ENCODE results near the gene MCCD1.
"Not testable (repeated sequence)": the region's sequence is repeated elsewhere in the genome, so short reads cannot be mapped to it uniquely, and the experiment has no call there.

Gene MCCD1, protein sequence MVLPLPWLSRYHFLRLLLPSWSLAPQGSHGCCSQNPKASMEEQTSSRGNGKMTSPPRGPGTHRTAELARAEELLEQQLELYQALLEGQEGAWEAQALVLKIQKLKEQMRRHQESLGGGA
- 0 reads per million in 2 donors for total RNA-seq

DNA sequence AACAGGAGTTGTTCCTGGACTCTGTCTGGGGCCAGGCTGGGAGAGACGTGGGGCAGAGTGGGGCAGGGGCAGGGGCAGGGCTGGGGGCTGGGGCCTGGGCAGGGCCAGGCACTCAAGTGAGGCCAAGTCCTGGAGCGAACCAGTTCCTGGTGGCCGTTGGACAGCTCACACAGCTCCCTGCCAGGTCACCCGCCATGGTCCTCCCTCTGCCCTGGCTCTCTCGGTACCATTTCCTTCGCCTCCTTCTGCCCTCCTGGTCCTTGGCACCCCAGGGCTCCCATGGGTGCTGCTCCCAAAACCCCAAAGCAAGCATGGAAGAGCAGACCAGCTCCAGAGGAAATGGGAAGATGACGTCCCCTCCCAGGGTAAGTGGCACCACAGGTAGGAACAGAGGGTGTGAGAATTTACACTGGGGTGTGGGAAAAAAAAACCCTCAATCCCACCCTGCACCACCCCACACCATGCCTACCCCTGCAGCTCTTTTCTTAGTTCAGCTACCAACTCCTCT lies at the start of gene MCCD1:
Gene MCCD1 (plus strand): TSS at position 142 of the 508 bp plus-strand sequence. CDS start 53 bp downstream, at position 195.
- no peak for DNase-seq

DNA sequence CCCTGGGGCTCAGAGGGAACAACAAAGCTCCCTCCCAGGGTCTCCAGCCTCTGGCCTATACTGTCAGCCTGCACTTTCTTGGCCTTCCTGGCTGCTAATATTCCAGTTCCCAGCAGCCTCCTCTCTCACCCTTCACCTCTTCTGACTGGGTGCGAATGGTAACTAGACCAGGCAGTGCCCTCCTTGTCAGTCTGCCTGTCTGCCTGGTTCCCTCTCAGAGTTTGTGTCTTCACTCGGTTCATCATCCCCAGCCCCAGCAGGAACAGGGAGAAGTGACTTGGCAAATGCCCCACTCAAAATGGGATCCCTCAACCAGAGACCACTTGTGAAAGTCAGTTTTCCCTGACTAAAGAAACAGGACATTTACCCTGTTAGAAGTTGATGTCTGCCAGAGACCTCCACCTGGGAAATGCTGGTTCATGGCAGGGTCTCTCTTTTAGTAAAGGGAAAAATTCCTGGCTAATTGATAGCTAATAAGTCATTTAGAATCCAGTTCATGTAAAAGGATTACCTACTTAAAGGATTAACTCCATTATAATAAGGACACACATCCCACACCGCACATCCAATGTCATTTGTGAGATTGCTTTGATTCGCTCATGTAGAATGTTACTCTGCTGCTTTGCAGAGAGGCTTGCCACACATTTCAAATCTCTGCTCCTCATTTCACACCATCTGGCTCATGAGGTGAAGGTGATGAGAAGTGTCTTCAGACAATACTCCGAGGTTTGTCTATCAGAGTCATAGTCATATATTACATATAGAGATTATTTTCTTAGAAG lies 49.4 kb upstream of the MCCD1 start:
- no peak for DNase-seq

DNA sequence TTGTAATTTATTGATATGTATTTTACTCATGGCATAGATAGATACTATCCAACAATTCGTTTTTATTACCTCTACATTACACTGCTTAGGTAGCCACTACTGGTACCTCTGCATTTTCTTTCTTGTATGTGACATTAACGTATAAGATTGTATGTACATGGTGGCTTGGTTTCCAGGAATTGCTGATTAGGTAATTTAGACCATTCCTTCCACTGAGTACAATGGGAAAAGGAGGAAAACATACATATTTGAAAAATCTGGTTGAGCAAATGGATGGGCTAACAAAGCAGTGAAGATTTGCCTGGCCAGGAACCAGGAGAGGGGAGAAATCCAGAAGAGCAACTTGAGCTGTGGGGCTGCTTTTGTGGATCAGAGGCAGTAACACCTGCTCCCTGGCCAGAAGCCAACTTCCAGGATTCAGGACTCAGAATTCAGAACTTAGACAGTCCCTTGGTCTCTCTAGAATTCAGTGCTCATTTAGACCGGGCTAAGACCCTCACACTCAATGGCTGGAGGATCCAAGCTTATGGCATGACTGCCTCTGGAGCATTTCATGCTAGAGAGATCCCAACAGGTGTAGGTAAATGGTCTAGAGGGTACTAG lies 48.7 kb upstream of the MCCD1 start:
- DNase-seq, result no peak

DNA sequence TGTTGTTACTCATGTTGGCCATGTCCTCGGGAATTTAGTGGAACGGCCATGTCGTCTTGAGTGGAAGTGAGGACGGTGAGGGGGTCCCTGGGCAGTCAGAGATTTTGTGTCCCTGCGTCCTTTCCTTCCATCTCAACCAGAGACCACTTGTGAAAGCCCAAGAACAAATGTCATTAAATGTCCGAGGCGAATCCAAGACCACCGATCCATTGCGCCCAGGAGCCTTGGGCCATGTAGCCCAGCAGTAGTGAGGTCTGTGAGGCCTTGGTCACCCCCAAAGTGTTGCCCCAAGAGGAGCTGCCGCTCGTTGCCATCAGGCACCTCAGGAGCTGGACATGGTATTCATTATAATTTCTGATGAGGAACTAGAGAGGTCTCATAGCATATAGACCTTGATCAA lies 48.2 kb upstream of the MCCD1 start:
- DNase-seq, result no peak

DNA sequence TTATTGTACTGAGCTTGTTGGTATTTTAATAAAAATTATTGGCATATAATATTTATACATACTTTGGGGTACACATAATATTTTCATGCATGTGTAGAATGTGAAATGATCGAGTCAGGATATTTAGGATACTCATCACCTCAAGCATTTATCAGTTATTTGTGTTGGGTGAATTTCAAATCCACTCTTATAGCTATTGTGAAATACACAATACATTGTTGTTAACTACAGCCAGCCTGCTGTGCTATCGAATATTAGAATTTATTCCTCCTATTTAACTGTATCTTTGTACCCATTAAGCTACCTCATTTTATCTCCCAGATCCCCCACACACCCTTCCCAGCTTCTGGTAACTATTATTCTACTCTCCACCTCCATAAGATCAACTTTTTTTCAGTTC lies 45.4 kb upstream of the MCCD1 start:
- no peak for DNase-seq

DNA sequence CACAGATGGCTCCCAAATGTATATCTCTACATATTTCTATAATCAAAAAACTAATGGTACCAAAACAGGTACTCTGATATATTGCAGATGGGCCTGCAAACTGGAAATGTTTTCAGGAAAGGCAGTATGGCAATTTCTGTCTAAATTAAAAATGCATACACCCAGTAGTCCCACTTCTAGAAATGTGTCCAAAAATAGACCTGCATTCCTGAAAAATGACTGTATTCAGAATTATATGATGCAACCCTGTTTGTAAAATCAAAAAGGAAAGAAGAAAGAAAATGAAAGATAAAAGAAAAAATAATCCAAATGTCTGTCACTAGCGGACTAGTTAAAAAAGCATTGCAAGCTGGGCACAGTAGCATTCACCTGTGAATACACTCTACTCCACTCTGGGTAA lies 43.7 kb upstream of the MCCD1 start:
- no peak for DNase-seq

DNA sequence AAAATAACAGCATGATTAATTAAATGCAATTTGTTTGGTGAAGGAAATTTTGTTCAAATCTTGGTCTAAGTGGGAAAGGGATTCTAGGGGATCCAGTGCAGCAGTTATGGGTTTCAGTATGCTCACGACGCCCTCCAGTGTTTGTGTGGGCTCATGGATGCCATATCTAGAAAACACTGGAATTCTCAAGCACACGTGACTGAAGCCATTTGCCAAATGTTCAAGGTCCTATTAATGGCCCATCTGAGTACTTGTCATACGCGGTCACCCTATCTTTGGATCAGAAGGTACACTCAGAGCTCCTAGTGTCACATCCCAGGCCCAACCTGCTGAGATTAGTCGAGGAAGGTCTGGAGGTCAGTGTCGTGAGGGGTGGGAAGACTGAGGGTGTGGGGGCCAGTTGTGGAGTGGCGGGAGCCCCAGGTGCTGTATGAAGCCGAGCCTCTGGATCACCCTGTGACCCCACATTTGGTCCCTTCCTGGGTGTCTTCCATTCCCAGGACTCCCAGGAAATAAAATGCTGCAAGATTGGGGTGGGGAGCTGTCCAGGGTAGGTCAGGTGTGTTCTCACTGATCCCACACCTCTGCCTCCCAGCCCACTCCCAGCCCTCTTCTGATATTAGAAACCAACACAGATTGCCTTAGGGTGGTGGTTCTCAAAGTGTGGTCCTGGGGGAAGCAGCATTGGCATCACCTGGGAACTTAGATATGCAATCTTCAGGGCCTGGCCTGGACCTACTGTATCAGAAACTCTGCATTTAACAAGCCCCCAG lies 42.5 kb upstream of the MCCD1 start:
- not testable (repeated sequence) for DNase-seq

DNA sequence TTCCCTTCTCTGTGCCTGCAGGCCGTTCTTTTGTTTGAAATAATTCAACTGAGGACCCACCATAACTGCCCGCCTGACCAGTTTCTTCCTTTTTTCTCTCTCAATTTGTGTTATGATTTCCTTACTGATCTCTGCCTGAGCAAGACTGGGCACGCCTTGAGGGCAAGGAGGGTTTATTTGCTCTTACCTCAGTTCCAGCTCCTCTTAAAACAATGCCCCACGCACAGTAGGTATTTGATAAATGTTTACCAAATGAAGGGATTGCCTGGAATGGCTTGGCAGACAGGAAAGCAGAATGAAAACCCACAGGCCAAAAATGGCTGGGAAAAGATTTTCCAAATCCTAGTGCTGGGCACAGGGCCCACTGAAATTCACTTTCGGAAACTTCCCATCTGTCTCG lies 41.1 kb upstream of the MCCD1 start:
- DNase-seq, result not testable (repeated sequence)

DNA sequence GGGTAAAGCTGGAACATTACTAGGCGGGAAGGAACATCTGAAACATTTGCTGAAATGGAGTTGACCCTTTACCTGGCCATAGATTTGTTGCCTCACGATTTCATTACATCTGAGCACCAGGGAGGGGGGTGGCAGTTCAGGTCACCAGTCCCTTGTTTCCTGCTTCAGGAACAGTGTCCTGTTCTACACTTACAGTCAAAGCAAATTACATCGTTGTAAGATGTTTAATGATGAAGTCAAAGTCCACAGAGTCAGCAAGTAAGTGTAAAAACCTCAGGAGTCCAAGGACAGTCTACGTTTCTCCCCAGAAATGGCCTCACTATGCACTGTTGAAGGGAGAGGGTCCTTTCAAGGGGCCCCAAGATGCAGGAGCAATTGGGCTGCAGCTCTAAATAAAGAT lies 39.7 kb upstream of the MCCD1 start:
- DNase-seq, result no peak

DNA sequence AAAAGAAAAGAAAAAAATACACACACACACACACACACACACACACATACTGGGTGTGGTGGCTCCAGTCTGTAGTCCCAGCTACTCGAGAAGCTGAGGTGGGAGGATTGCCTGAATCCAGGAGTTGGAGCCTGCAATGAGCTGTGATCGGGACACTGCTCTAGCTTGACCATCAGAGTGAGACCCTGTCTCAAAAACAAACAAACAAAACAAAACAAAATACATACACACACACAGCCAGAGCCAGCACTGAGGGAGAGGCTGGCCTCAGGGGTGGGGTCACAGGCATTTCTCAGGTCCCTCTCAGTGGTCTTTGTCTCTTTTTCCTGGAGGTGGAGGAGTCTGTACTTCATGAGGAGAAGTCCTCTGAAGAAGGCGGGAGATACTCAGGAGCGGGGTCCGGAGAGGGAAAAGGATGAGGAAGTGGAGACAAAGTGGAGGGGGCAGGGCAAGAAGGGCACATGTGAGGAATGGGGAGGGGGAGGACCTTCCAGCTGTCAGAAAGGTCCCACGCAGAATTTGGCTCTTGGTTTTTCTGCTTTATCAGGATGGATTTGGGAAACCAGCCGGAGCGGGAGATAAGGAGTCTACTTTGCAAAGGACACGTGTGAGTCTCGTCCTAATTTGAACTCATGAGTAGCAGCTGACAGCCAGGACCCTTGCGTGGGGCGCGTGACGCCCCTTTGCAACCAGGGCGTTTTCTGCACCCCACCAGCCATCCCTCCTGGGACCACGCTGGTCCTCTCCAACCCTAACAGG lies 38.5 kb upstream of the MCCD1 start:
- DNase-seq, result no peak

DNA sequence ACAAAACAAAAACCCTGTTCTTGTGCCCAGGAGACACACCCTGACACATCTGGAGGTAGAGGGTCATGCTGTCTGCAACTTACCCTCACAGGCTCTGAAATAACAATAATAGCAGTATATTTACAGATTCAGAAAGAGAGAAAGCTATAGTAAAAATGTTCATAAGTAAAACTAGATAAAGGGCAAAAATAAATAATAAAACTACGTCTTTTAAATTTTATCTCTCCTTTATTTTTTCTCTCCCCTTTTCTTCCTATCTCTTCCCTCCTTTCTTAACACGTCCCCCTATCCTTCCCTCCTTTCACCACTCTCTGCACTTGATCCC lies 35.2 kb upstream of the MCCD1 start:
- not testable (repeated sequence) for DNase-seq

DNA sequence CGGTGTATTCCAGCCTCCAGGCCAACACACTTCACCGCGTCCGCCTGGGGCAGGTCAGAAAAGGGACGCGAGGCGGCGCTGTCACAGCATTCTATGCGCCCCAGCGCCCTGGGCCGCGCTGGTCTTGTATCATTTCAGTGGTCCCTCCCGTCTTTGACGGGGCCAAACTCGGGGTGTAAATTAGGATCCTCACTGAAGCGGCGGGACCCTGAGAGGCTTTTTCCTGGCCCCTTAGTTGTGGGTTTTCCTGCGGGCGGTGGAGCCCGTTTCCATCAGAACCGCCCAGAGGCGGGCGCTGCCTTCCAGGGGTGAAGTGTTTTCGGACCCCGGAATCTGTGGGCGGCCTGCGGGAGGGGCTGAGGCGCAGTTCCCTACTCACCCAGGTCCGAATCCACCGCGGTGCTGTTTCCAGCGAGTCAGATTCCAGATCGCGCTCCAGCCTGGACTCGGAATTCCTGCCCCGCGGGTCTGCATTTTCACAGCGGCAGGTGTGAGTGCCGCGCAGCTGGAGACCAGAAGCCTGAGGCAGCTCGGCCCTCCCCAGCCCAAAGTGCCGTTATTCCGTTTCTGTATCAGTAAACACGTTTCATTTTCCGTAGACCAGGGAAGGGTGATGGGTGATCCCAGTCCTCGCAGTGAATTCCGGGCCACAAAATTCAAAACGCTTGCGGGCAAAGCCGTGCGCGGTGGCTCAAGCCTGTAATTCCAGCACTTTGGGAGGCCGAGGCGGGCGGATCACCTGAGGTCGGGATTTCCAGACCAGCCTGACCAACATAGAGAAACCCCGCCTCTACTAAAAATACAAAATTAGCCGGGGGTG lies 34.7 kb upstream of the MCCD1 start:
- DNase-seq, result peak; percentile 56

DNA sequence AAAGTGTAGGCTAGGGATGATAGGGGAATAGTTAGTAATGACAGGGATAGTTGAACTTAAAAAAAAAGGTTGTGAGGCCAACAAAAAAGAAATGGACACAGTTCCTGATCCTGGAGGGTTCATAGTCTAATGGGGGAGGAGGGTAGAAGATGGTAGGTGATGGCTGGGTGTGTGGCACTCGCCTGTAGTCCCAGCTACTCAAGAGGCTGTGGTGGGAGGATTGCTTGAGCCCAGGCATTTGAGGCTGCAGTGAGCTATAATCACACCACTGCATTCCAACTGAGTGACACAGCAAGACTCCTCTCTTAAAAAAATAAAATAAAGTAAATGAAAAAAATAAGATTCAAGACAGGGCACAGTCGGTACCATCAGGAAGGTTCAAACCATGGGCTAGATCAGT lies 33.2 kb upstream of the MCCD1 start:
- no peak for DNase-seq

DNA sequence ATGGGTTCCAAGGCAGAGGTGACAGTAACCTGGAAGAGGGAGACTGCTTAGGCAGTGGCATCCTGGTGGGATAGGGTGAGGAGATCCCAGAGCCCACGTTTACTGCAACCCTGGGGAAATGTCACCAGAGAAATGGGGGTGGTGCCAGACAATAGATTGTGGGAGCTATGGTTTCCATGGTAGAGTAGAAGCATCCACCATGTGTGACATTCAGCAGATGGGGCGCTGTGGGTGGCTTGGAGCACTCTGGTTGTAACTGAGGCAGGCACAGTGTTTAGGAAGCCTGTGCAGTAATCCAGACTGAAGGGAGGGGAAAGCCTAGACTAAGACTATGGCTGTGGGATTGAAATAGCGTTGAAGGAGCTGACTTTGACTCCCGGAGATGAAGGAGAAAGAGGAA lies 31.9 kb upstream of the MCCD1 start:
- DNase-seq, result not testable (repeated sequence)

DNA sequence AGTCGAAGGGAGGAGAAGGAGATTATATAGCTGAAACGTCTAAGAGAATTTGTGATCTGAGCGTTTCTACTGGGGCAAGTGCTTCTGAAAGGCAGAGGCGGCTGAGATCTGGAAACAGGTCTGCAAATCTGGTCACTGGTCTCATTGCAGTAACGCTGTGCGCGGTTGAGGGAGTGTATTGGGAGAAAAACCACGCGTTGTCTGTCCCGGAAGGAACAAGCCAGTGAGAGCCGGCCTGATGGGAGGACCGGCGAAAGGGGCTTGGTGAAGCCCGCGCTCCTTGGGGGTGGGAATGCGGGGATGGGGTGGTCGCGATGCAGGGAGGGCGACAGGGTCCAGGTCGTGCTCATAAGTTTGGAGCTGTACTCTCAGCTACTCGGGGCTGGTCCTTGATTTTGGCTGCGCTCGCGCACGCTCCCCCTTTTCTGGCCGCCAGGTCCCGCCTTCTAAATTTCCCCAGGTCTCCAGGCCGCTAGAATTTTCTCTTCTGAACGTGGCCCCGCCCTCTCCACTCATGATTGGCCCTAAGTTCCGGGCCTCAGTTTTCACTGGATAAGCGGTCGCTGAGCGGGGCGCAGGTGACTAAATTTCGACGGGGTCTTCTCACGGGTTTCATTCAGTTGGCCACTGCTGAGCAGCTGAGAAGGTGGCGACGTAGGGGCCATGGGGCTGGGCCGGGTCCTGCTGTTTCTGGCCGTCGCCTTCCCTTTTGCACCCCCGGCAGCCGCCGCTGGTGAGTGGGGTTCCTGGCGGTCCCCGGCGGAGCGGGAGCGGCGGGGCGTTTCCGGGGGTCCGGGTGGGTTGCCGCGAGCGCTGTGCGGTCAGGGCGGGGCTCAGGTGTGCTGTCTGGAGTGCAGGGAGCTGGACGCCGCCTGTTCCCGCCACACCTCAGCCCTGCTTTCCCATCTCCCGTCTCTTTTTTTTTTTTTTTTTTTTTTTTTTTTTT lies 31.0 kb upstream of the MCCD1 start, which contains the start of gene MICB:
Gene MICB (plus strand): TSS at position 615 of the 946 bp plus-strand sequence. CDS start 49 bp downstream, at position 664.
- peak; percentile 66 for DNase-seq

DNA sequence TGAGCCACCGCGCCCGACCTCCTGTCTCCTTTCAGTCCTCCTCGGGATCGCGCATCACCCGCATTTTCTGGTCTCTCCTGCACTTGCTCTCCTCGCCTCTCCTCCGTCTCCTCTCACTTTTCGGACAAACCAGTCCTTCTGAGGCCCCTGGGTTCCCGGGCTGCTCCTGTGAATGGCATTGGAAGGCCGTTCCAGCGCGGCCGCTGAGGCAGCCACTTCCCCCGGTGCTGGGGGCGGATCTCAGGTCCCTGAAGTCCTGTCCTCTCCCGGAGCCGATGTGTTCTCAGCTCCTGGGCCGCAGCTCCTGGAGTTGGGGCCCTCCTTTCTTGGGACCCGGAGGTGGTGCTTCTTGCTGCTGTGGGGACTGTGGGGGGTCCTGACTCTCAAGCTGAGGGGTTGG lies 30.0 kb upstream of the MCCD1 start:
- DNase-seq, result no peak

DNA sequence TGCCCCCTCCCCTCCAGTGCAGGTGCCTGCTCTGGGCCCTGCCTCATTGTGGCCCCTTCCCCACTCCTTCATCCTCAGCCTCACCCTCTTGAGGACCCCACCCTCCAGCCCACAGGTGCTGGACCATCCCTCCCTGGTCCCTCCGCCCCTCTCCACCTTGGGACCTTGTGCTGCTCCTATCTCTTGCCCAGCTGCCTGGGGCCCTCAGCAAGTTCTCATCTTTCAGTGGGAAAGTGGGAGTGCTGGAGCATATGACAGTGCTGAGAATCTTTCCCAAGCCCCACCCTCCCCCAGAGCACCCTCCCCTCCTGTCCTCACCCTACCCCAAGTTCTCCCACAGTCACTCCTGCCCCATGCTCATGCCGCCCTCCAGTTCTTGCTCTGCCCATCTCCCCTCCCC lies 29.1 kb upstream of the MCCD1 start:
- not testable (repeated sequence) for DNase-seq

DNA sequence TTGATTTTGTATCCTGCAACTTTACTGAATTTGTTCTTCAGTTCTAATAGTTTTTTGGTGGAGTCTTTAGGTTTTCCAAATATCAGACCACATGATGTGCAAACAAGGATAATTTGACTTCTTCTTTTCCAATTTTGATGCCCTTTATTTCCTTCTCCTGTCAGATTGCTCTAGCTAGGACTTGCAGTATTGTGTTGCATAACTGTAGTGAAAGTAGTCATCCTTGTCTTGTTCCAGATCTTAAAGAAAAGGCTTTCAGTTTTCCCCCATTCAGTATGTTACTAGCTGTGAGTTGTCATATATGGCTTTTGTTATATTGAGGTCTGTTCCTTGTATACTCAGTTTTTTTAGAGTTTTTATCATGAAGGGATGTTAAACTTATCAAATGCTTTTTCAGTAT lies 26.2 kb upstream of the MCCD1 start:
- no peak for DNase-seq

DNA sequence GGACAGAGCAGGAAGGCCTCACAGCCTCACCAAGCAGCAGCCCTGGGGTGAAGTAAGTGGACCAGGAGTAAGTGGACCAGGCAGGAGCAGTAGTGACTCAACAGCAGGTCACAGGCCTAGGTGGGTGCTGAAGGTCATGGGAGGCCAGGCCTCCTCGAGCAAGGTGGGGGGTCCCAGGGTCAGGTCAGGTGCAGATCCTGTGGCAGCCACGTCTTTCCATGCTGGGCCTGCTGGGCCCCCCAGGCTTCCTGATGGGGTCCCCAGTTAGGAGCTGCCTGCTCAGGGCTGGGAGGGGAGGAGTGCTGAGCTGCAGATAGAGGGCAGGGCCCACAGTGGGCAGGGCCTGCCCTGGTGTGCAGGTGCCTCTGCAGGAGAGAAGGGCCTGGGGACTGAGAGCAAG lies 19.7 kb upstream of the MCCD1 start:
- DNase-seq, result not testable (repeated sequence)

DNA sequence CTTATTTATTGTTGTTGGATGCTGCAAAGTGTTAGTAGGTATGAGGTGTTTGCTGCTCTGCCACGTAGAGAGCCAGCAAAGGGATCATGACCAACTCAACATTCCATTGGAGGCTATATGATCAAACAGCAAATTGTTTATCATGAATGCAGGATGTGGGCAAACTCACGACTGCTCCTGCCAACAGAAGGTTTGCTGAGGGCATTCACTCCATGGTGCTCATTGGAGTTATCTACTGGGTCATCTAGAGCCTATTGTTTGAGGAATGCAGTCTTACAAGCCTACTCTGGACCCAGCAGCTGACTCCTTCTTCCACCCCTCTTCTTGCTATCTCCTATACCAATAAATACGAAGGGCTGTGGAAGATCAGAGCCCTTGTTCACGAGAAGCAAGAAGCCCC lies 18.8 kb upstream of the MCCD1 start:
- DNase-seq, result no peak
